Vagina (tissue), 2 donors: ENCODE results near the gene ZNF14.

Experiments
- CTCF ChIP-seq, 3 experiments: fragments of 450-650 bp in 2 of 3; fragments of 200-600 bp in 1 of 3; sonication (generic) in 1 of 3; IDR thresholded peaks; one replicate each; pipeline ENCODE4 v1.5.1; 2017 to 2019; ENCODE audit warnings: antibody characterized with exemption in 3 of 3, mild to moderate bottlenecking in 2 of 3, moderate library complexity in 2 of 3
- POLR2A ChIP-seq, 2 donors: fragments of 450-650 bp; IDR thresholded peaks; one replicate each; pipeline ENCODE4 v1.6.1; 2017; ENCODE audit warnings: antibody characterized with exemption in 2 of 2, mild to moderate bottlenecking in 2 of 2, moderate library complexity in 2 of 2

GRCh38 chr19:19776206-19777008 is 43.5 kb upstream of the ZNF14 start:
- TF ChIP-seq POLR2A (IDR thresholded peaks at IDR 0.05), result no peak
- TF ChIP-seq CTCF (IDR thresholded peaks at IDR 0.05), result no peak
